GM19463 (cell line): ENCODE data around the gene PFKFB2.
A peak's percentile ranks its signal among the peaks of the same experiment; 100 is the strongest.

Source experiments
- ATAC-seq: cut with Tn5 transposase; IDR thresholded peaks from one replicate; pipeline ENCODE4 v1.9.1; 2021; ENCODE audit warnings: mild to moderate bottlenecking, moderate library complexity; ENCODE audit not compliant: unreplicated experiment

The PFKFB2 gene

DNA sequence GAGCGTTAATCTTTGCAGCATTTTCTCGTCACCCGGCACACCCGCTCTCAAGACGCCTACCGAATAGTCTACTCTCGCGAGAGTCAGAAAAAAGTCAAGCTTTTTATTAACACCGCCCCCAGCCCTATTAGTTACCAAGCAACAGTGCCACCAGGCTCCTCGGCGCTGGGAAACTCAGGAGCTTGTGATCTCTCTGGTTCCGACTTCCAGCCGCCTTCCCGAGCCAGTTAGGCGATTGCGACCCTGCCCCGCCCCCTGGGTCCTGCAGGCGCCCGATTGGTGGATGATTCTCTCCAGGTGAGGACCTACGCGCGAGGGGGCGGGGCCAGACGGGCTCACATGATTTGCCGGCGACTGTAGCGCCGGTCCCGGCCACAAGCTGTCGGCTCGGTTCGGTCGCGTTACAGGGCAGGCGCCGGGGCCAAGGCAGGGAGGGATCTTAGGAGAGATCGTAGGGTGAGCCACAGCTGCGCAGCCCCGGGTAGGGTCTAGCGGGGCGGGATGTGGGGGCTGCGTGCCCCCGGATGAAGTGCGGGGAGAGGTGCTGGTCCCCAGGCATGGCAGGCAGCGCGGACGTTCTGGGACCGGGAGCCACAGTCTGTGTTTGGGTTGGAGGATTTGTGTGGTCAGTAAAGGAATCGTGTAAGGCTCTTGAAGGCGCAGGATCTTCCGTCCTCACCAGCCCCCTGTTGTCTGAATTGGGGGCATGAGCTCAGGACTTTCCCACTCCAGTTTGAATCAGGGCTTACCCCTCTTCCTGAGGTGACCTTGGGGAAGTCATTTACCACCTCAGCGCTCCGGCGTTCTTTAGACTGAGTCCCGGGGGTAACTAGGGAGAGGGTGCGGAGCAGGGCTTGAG lies at the start of gene PFKFB2:
Gene PFKFB2, plus strand, starts transcription at position 365 of the 859 bp plus-strand sequence. CDS start 1,443 bp downstream, outside the sequence.
- peak; percentile 75 for ATAC-seq

DNA sequence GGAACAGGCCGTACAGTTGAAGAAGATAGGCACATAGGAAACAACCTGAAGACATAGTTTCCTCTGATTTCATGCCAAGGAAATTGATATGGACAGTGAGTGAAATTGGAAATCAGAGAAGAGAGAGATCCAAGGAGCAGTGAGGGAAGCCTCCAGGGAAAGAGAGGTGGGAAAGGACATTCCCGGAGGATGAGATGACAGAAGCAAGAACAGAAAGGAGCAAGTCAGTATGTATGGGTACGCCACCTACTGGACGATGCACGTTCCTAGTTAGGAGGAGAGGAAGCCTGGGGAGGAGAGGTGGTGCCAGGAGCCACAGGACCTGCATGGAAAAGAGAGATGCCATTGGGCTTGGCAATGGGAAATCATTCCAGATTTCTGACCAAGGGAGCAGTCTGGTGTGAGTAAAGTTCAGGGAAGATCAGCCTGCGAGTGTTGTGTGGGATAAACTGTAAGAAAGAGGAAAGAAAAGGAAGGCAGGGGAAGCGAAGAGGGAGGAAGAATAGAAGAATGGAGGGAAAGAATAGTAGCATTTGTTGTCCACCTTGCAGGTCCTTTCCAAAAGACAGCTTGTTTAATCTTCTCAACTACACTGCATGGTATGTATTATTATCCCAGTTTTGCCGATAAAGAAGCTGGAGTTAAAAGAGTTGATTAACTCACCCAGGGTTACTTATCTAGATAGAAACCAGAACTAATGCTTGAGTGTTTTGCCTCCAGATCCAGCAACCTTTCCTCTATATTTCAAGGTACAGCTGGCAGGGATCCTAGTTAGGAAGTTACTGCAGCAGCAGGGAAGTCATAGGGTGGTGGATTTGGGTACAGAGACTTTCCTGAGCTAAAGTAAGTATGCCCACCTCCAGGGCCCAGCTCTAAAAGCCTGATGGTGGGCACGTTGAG lies 47.9 kb upstream of the PFKFB2 start:
- ATAC-seq: no peak

DNA sequence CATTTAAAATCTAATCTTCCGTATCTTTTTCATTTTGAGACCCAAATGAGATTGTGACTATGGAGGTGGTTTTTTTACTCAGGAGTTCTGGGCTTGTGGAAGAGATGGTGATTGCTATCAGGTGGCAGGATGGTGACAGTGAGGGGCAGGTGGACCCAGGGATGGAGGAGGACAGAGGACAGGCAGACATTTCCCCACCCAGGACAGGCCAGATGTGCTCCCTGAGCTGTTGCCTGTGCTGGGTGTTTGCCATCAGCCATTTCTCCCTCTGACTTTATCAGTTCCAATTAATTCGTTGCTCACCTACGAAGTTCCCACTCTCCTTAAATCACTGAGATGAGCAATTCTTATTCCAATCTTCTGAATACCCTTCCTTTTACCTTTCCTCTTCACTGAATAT lies 47.0 kb upstream of the PFKFB2 start:
- ATAC-seq: no peak

DNA sequence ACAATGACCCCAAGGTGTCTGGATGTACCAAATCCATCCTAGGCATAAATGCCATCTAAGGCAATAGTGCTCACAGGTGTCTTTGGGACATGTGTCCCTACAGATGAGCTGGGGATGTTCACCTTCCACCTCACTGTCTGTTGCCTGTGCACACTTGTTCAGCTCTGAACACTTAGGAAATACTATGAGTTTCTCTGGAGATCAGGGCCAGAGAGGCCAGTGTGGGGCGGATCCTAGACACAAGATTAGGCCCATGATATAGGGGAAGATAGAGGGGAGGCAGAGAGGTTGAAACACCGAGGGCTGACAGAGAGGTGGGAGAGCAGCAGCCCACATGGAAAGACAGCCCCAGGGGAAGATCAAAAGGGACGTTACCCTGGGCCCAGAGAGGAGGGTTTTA lies 46.2 kb upstream of the PFKFB2 start:
- no peak for ATAC-seq

DNA sequence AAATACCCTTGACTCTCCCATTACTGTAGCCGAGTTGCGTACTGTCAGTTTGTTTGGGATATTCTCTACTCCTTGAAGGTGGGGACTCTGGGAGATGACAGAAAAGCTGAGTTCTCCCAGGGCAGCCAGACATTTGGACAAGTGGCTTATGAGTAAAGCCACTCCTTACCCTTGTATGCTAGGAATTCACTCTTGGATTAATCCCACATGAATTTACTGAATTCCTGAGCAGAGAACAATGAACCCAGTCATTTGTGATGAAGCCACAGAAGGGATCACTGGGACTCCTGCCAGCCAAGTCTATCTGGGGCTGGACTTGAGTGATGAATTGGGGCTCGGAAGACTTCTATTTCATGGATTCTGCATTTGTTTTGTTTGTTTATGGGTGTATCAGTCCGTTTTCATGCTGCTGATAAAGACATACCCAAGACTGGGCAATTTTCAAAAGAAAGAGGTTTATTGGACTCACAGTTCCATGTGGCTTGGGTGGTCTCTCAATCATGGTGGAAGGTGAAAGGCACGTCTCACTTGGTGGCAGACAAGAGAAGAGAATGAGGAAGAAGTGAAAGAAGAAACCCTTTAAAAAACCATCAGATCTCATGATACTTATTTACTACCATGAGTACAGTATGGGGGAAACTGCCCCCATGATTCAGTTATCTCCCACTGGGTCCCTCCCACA lies 45.6 kb upstream of the PFKFB2 start:
- no peak for ATAC-seq

DNA sequence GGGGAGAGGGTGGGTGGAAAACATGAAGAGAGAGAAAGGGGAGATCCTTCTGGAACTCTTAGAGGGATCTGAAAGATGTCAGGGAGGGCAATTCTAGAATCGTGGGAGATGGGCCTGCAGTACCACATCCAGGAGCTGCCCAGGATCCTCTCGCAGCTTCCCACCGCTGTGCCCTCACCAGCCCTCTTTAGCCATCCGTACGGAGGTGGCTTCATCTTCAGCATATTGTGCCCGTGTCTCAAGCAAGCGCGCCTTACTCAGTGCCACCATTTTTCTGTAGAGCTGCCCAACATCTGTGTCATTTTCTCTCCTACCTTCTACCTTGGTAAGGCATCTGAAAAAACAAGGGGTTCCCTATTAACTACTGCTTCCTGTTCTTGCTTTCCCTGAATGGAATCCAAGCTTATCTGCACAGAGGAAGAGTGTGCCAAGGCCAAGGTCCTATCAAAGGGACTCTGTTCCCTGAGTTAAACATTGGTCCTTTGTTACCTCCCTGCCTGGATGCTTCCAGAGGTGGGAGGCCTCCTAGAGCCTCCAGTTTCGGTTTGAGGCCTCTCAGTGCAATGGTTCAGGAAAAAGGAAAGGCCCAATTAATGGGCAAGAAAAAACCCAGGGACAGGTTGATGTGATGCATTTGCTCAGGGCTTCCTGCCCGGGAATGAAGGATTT lies 43.8 kb upstream of the PFKFB2 start:
- no peak for ATAC-seq

DNA sequence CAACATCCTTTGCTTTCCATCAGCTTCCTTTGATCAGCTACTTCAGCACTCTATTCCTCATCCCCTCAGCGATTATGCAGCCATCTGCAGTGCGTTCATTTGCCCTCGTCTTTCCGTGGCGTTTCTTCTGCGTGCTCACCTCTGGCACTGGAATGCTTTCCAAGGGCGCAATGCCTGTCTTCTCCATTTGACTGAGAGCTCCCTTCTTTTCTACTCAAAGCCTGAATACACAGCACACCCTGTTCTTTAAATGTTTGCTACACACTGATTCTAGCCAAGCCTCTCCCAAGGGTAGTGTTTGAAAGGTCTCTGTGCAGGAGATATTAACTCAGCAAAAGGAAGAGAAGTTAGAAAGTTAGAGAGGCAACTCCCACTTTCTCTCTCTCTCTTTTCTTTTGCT lies 43.1 kb upstream of the PFKFB2 start:
- no peak for ATAC-seq

DNA sequence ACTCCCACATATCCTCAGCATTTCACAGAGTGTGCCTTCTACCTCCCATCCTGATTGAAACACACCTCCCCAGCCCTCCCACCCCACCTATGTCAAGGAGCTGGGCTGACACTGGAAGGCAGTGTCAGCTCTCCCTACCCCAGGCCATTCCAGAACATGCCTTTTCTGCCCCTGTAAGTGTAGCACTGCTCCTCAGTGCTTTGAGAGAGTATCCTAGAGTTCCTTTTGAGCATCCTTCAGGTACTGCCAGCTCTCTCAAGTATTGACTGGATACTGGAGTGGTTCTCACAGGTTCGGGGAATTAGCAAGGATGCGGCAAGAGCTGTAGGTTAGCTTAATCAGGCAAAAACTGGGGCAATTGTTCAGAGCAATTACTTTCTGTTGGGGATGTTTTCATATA lies 42.3 kb upstream of the PFKFB2 start:
- ATAC-seq: no peak

DNA sequence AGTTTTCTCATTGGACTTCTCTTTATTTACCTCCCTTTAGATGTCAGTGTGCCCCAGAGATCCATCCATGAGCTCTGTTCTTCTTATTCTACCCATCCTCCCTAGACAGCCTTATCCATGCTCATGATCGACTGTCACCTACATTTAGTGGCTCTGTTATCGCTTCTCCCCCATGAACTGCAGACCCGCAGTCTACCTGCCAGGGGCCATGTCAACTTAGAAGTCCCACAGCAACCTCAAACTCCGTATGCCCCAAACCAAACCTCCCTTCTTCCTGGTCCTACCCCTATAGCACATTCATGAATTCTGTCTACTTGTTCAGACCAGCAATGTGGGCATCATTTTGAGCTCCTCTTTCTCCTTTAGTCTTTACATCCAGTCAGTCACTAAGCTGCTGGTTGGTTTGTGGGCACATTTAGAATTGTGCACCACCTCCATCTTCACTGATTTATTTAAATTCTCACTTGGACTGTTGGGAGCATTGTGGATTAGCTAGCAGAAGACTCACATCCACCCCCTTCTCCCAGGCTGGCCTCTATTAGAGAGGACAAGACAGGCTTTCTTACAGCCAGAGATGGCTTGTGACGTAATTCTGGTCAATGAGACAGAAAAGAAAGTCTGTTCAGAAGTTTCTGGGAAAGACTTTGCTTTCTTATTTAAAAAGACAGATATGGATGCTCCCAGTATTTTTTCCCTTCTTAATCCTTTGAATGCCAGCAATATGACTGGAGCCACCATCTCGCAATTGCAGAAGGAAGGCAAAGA lies 39.6 kb upstream of the PFKFB2 start:
- no peak for ATAC-seq

DNA sequence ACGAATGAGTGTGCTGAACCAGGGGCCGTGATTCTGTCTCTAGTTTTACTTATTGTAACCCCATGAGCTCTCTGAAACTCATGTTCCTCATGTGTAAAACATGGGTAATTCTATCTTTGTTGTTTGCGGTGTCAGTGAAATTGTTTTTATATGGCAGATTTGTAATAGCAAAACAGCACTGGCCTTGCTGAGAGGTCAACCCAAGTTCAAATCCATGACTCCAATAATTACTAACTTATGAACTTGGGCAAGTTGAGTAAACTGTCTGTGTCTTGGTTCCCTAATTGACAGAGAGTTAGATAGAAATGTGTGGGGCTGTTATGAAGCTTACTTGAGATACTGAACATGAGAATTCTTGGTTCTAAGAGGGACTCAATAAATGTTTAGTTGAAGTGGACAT lies 38.3 kb upstream of the PFKFB2 start:
- no peak for ATAC-seq

DNA sequence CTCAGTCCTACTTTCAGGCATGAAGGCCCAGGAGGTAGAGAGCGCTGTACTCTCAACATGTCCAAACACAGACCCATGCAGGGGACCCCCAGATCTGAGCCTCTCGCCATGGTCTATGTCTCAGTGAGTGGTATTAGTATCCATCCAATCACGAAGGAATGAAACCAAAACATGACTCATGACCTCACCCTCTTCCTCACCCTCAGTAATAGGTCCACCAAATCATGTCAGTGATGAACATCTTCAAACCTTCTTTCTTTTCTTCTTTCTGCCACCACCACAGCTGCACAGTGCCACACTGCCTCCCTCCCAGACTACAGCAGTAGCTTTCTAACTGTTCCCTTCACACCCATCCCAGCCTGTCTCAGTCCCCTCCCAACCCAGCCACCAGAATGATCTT lies 37.3 kb upstream of the PFKFB2 start:
- no peak for ATAC-seq

DNA sequence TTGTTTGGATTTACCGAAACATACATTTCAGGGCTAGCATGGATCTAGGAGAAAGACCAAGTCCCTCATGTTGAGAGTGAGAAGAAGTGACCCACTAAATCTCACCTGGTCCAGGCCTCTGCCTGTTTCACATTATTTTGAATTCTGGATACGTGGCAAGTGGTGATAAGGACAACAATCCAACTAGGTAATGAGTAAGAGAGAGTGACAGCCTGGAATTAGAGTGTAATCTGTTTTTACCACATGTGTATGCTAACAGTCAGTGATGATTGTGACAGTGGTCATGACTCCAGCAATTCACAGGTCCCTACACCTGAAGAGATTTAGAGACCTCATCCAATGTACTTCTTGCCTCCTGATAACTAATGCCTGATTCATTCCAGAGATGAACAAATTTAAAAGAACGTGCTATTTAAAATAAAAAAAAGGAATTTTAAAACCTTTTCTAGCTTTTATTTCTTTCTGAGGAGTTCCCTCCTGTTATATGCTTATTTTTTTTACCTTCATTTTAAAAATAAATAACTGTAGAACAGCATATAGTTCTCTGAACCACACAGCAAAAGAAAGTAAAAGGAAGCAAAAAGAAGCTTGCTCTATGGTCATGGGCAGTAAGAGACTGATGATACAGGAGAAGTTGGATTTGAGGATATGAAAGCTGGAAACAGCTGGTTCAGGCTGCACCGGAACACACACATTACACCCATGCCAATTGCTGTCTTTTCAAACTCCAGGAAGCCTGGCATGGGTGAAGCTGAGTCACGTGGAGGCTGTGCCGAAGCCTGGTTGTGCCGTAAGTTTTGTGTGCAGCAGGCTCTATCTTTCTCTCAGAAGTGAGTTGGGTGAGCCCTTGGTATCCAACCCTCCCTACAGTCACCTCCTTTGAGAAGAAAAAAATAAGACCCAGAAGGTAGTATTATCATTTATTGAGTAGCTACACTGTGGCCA lies 35.2 kb upstream of the PFKFB2 start:
- ATAC-seq: no peak

DNA sequence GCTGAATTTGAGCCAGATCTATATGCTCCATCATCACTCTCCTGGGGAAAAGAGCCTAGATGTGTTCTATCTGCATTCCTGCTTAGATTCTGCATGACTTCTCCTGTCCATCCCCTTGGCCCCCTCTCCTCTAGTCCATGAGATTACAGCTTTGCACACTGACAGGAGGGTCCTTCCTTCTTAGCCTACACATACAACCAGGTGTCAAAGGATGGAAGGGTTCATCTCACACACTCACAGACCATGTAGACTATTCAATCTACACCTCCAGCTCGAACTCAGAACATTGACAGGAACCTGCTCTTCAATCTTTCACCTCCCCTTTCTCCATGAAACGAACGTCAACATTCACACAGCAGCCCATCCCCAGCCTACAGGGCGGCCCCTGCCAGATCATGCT lies 34.4 kb upstream of the PFKFB2 start:
- no peak for ATAC-seq

DNA sequence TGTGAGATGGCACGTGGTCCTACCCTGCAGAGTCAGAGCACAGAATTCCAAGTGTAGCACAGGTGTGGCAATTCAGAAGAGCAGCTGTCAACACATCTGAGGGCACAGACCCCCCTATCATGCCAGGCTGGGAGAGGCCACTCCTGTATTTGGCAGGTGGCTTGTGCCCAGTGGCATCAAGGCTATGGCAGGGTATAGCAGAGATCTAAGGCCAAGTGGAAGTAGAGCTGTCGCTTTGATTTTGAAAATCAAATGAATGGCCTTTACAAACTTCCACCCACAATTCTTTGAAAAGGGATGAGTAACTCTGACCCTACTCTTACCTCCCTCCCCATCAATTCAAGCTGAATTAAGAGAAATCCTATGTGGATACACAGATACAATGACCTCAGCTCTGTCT lies 33.9 kb upstream of the PFKFB2 start:
- no peak for ATAC-seq

DNA sequence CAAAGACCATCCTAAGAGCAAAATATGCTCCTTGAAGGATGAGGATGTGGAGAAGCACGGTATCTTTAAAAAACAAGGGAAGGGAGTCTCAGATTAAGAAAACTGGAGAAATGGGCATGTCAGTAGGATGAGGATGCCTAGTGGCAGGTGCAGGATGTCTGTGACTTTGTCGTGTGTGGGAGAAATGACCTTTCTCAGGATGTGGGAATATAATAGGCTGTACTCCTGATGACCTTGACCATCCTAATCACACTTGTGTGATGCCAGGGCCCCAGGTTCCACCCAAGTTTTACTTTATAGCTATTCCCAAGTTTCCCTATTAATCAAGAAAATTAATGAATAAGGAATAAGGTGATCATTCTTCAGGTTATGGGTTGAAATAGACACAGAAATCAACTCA lies 33.4 kb upstream of the PFKFB2 start:
- ATAC-seq: no peak

DNA sequence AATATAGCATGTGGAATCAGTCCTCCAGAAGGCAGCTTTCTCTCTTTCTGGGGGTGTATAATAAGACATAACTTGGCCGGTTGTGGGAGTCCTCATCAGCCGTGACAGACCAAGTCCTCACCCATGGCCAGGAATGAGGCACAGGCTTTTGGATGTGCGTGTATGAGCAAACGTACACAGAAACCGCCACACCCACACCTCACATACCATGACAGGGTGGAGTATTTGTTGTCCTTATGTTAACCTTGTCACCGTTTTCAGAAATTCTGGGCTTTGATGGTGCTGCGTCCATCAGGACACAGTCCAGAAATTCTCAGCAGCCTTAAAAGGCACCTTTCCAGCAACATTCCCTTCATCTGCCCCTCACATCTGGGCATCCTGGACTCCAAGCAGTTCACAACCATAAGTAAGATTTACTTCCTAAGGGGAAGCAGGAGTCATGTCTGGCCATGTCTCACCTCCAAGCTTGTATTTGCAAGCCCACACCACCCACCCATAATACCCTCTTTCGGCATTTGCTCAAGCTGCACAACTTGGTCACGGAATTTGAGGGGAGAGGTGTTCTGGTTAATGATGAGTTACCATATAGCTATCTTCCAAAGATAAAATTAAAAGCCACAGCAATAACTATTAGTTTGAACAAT lies 32.9 kb upstream of the PFKFB2 start:
- no peak for ATAC-seq

DNA sequence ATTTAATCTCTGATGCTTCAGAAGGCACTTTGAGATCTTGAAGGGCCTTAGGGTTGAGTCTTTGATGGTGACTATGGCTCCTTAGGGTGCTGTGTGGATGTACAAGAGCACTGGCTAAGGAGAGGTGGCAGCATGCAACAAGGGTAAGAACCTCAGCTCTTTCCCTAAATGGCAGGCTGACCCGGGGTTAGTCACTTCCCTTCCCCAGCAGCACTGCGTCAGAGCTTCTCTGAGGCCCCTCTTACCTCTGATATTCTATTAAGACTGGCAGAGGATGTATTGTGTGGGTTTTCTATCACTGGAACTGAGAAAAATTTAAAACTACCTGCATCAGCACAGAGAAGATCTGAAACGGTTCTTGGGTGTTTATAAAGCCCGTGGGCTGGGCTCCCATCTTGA lies 32.4 kb upstream of the PFKFB2 start:
- ATAC-seq: no peak

DNA sequence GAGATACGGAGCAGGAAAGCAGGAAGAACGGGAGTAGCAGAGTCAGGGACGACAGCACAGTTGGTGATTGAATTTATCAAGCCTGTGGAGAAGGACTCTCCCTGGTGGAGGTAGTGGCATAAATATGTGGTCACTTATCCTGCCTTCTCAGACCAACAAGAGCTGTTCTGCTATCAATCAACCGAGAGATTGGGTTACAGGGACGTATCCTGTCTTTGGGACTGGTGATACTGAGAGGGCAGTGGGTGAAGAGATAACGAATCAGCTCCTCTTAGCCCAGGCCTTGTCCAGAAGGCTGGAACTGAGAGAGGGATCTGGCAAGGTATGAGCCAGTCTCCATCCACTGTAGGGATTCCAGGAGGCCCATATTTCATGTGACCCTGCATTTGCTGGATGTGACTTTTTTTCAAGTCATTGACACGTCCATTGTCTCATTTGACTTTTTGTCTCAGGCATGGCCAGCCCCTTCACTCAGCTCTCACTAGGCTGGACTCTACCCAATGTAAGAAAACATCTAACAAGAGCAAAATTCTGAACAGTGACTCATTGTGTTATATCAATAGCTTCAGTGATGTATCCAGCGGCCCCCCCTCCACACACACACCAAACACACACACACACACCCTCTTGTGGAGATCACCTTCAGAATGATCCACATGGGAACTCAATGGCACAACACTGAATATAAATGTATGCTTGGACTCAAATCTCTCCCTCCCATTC lies 31.8 kb upstream of the PFKFB2 start:
- ATAC-seq: no peak
